Globus pallidus (tissue), 1 donor: ENCODE measurements around the gene GNRH2.
A peak's percentile ranks its signal among the peaks of the same experiment; 100 is the strongest.
"Not testable (repeated sequence)": the region's sequence is repeated elsewhere in the genome, so short reads cannot be mapped to it uniquely, and the experiment has no call there.

Experiments used
- DNase-seq: peaks from one replicate; pipeline ENCODE4 v3.0.0-alpha.2; 2015; ENCODE audit warnings: low spot score

The GNRH2 gene

DNA sequence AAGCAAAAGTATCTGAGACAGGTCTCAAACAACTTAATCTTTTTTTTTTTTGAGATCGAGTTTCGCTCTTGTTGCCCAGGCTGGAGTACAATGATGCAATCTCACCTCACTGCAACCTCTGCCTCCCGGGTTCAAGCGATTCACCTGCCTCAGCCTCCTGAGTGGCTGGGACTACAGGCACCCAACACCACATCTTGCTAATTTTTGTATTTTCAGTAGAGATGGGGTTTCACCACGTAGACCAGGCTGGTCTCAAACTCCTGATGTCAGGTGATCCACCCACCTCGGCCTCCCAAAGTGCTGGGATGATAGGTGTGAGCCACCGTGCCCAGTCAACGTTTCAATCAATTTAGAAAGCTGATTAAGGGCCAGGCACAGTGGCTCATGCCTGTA lies 29.8 kb downstream of the GNRH2 start:
- DNase-seq: not testable (repeated sequence)

DNA sequence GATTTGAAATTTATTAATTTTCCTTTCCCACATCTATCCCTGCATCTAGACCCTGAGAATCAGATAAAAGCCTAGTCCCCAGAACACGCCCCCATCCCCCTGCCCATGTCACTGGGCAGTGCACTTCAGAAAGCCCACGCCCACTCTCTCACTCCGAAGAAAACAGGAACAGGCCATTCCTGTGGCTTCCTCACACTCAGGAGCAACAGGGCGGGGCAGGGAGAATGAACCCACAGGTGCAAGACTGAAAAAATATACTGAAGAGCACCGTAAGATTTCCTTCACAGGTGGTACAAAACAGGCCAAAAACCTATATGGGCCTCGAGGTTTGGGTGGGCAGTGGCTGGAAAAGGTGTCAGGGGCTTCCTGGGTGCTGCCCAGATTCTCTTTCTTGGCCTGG lies 31.4 kb downstream of the GNRH2 start:
- no peak for DNase-seq

DNA sequence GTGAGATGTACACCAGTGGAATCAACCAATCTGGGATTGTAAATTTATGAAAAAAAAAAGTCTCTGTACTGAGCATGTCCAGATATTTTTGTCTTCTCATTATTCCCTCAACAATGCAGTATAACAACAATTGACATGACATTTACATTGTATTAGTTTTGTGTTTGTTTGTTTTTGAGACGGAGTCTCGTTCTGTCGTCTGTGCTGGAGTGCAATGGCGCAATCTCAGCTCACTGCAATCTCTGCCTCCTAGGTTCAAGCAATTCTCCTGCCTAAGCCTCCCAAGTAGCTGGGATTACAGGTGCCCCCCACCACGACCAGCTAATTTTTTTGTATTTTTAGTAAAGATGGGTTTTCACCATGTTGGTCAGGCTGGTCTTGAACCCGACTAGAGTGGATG lies 31.9 kb downstream of the GNRH2 start:
- not testable (repeated sequence) for DNase-seq

DNA sequence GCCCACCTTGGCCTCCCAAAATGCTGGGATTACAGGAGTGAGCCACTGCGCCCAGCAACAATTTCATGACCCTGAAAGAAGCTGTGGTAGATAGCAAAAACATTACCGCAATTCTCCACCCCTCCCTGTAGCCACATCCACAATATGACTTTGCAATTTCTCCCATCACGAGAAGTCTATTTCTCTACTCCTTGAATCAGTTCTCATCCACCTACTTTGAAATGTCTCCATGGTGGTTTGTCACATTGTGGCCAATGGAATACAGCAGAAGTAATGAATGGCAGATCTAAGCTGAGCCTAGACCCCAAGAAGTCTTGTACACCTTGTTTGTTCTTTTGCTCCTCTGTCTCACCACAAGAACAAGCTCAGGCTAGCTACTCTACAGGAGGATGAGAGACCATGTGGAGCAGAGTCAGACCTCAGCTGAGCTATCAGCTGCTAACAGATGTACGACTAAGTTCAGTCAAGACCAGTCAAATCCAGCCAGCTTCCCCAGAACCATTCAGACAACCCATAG lies 34.3 kb downstream of the GNRH2 start:
- no peak for DNase-seq

DNA sequence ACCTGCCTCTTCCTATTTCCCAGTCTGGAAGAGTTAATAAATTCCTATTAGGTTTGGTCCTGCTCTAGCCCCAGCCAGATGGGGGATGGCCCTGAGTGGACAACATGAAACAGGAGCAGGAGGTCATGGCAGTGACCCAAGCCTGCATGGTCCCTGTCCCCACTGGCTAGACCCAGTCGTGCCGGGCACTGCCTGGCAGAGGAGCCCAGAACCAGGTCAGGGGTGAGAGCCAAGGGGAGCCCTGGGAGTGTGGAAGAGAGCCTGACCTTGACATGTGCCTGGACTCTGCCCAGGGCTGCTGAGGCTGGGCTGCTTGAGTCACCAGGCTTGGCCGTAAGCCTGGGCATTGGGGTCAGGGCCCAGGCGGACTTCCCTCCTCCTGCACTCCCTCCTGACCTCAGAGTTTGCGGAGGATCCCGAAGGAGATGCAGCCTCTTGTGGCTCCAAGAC lies 37.5 kb downstream of the GNRH2 start:
- DNase-seq: peak; percentile 29

DNA sequence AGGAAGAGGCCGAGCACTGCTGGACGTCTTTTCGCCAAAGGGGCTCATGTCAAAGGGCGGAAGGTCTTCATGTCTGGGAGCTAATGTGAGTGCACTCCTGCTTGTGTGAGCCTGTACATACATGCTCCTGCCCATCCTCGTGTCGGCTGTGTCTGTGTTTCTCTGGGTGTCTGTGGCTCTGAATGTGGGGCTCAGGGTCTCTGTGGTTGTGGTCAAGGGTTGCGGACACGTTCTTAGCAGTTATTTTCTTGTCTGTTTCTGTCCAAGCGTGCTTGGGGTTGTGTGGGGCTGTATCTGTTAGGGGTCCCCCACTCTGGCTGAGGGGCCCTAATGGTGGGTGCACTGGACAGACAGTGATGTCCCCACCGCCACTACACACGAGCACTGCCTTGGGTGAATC lies 38.2 kb downstream of the GNRH2 start:
- no peak for DNase-seq

DNA sequence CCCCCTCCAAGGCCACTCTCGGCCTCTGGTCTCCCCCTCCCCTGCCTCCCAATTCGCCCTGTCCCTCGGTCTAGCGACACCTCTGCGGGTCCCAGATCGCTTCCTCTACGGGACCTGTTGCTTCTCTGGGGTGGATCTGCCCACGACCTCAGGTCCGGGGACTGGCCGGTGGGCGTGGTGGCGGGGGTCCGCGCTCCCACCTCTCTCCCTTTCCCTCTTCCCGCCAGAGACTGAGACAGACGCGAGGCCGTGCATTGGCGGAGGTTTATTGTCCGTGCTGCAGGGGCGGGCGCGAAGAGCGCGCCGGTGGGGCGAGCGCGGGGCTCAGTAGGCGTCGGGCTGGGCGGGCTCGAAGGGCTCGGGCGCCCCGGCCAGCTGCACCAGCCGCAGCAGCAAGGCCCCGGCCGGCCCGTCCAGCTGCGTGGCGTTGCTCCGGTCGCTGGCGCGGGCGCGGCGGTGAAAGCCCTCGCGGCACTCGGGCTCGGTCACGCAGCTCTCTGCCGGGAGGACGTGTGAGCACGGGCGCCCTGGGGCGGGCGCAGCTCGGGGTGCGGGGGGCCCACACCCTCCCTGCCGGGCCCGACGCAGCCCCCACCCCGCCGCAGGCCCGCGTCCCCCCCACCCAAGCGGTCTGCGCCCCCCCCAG lies 39.0 kb downstream of the GNRH2 start:
- no peak for DNase-seq

DNA sequence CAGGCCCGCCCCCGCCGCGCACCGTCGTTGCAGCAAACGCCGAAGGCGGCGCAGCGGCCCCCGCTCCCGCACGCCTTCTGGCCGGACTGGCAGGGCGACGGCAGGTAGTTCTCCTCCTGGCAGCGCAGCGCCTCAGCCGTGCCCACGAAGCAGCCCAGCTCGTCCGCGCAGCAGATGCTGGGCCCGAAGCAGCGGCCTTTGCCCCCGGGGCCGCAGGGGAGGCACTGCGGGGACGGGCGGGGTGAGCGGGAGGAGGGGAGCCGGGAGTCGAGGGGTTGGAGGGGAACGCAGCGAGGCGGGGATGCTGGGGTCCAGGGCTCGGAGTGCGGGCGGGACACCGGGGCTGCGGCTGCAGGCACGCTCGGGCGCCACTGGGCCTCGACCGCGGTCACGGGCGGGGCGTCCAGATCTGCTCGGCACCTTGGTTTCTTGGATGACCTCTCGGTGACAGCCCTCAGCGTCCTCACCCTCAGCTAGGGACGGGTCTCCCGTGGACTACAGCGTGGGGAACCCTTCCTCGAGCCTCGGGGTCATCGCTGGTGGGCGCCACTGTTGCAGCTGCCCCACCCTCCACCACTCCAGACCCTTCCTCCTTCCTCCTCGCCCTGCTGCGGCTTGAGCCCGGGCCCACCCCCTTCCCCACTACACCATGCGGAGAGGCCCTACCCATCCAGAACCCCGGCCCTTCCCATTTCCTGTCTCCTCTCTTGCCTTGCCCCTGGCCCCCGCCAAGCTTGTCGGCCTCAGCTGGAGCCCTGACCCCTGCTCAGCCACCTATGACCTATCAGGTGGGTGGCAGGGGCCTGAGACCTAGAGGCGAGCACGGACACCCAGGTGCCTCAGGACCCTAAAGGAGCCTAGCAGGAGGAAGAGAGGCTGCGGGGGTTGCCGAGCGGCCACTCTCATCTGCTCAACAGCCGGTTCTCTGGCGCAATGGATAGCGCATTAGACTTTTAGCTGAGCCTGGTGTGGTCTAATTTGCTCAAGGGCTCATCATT lies 39.8 kb downstream of the GNRH2 start:
- no peak for DNase-seq

DNA sequence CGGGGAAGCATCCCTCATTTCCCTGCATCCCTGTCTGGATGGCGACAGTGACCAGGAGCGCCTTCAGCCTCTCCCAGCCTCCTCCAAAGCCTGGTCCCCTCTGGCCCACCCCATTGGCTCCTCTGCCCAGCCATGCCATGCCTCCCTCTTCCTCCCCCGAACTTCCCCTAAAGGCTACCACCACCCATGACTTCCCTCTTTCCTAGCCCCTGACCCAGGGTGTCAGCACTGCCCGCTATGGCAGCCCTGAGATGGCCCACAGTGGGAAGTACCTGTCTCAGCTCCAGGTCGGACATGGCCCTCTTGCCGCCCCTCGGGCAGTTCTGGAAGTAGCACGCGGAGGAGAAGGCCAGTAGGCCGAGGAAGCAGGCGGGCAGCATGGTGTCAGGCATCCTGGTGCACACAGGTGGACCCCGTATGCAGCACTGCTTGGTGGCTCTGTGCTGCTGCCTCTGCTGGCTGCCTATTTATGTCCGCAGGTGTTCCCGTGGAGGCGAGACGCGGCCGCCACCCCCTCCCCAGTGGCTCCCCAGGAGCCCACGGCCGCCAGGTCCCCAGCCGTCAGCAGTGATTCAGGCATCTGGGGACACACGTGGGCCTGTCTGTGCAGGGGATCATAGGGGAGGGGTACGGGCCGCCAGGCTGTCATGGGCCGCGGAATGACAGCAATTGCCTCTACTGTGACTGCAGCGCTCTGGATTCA lies 41.0 kb downstream of the GNRH2 start, which contains the start of gene AVP:
TSS of gene AVP (minus strand) at position 442 of the 703 bp plus-strand sequence. CDS start at position 392, 50 bp downstream.
- no peak for DNase-seq

DNA sequence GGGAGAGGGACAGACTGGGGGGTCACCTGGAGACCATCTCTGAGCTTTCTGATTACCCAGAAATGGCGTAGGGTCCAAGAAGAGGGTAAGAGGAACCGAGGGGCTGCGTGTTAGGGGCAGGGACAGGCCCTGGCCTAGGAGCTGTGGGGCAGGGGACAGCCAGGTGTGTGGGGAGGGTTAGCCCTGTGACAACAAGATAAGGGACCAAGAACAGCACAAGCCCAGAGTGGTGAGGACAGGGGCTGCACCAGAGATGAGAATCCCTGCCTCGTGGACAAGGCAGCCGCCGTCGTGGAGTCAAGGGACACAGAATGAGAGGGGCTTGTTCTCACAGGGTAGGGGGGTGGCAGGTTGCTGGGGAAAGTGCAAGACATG lies 41.6 kb downstream of the GNRH2 start:
- DNase-seq: no peak

DNA sequence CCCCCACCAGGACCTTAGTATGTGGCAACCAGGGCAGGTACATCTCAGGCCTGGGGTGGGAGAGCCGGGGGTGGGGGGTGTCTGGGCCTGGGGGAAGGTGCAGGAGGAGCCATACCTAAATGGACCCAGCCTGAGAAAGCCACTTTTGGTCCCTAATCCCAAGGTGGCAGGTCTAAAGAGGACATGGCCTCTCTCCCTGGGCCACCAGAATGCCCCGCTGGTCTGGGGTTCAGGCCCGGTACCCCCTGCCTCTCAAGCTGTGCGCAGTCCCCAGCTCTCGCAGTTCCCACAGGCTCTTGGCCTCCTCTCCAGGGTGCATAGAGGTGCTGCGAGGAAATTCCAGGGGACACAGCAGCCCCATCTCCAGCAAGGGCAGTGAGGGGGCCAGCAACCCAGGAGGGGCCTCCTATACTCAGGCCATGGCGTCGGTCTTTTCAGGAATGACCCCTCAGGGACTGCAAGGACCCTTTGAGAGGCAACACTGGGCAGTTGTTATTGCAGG lies 42.2 kb downstream of the GNRH2 start:
- DNase-seq: no peak

DNA sequence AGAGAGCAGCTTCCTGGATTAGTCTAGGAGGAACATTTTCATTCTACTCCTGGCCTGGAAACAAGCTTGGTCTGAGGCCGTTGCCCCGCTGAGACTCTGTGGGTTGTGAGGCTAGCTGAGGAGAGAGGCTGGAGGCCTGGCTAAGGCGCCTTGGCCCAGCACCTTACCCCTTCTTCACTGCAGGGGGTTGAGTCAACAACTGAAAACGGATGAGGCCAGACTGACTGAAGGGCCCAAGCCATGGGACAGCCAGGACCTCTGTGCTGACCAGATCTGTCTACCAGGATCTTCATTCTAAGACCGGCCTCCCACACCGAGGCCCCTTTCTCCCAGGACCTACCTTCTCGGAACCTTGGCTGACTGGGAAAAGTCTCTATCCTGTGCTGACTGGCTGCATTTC lies 44.6 kb downstream of the GNRH2 start:
- DNase-seq: no peak

DNA sequence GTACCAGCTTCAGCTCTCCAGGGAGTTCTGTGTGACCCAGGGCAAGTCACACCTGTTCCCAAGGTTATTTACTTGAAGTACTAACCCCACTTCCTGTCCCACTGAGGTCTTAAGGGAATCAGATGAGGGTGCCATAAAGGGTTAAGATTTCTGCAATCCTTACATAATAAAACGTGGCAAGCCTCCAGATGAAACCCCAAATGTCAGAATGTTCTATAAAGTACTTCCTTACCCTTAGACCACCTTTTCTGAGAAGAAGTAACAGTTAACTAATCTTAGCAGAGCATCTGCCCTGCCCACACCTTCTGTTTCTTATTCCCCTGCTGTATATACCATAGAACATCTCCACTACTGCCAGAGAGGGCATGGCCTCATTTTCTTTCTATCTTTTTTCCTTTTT lies 47.1 kb downstream of the GNRH2 start:
- DNase-seq: no peak

DNA sequence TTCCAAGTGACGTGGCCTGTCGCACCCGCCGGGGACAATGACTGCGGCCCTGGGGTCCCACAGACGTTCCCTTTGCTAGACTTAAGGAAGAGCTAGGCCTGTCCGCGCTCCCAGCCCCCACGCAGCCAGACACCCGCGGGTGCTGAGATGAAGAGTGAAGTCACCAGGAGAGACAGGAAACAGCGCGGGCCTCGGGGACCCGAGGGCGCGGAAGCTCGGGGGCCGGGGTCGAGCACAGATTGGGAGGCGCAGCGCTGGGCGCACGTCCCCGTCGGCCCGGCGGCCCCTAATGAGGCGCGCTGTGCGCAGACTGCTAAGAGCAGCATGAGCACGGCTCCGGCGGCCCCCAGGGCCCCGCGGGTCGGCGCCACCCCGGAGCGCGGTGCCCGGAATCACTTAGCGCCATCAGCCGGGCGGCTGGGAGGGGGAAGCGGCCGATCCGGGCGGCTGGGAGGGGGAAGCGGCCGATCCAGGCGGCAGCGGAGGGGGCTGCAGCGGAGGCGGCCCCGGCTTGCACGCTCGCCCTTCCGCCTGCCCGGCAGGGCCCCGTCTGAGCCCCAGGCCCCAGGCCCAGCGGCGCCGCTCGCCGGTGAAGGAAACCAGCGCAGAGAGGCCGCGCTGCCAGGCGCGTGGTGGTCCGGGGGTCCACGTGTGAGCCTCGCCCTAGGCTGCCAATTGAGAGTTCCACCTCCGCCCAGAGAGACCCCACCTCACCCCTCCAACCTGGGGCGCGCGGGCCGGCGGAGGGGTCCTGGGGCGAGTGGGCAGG lies 49.4 kb downstream of the GNRH2 start:
- no peak for DNase-seq

DNA sequence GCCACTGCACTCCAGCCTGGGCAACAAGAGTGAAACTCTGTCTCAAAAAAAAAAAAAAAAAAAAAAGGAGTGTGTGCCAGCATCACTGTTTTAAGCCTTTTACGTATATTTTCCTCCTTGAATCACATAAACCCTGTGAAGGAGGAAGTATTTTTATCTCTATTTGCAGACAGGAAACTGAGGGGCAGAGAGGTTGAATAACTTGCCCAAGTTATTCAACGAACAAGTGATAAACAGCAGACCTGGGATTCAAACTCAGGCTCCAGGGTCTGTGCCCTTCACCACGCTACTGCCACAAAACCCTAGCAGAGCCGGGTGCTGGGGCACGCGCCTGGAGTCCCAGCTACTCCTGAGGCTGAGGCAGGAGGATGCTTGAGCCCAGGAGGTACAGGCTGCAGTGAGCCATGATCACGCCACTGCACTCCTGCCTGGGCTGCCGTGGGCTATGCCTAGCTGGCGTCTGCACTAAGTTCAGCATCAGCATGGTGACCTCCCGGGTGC lies 50.5 kb downstream of the GNRH2 start:
- DNase-seq: no peak

DNA sequence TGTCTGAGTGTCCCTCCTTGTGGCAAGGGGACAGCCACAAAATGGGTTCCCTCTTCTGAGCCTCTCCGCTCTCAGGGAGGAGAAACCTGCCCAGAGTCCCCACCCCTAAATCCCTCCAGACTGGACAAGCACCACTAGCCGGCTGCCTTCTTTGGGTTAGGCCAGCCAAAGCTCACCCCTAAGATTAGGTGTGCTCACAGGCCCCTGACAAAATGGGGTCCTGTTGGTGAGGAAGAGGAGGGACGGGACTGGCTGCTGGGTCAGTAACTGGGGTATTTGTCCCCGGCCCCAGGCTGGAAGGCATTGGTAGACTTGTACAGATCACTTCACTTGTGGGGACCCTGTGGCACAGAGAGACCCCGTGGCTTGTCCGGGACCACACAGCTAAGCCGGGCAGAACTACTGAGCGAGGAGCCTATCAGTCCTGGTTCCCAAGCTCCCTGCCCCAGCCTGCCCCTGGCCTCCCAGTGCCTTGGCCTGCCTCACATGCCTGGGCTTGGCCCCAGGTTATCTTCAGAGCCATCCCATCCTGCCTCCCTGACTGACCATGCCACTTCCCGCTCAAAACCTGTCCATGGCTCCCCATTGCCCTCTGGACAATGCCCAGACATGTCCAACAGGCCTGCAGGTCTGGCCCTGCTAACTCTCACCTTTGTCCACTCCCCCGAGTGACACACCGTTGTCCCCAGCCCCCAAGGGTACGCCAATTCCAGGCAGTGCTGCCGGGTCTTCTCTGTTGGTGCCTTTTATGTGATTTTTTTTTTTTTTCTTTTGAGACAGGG lies 51.6 kb downstream of the GNRH2 start:
- DNase-seq: no peak
